Thyroid gland (tissue), 4 donors: ENCODE measurements around the gene PBXIP1. TPM values are rescaled to one million over a fixed set of nuclear protein-coding genes. Genes with fewer than 3 reads are reported as not detected.
A peak's percentile ranks its signal among the peaks of the same experiment; 100 is the strongest.

Experiments
- DNase-seq, 2 donors: peaks; one replicate each; pipeline ENCODE4 v3.0.0-alpha.2; 2019
- H3K27ac ChIP-seq, 3 donors: fragments of 200-600 bp; sonication (generic); 1 replicate in 2 of 3; 2 replicates in 1 of 3; pipeline ENCODE4 v1.5.1; 2016 to 2019; ENCODE audit warnings: mild to moderate bottlenecking in 1 of 3, moderate library complexity in 1 of 3
- H3K27me3 ChIP-seq: fragments of 200-600 bp; sonication (generic); one replicate; pipeline ENCODE4 v1.5.1; 2019
- H3K36me3 ChIP-seq, 2 donors: fragments of 200-600 bp; sonication (generic); one replicate each; pipeline ENCODE4 v1.5.1; 2016 to 2019
- H3K4me1 ChIP-seq, 2 donors: fragments of 200-600 bp; sonication (generic); one replicate each; pipeline ENCODE4 v1.5.1; 2017 to 2019
- H3K4me3 ChIP-seq, 3 donors: fragments of 200-600 bp; sonication (generic); replicated peaks in 1 of 3; 1 replicate in 2 of 3; 2 replicates in 1 of 3; pipeline ENCODE4 v1.5.1; 2016; ENCODE audit warnings: mild to moderate bottlenecking in 1 of 3
- H3K9me3 ChIP-seq: fragments of 200-600 bp; sonication (generic); one replicate; pipeline ENCODE4 v1.5.1; 2017
- POLR2A ChIP-seq, 2 donors: fragments of 450-650 bp; IDR thresholded peaks; one replicate each; pipeline ENCODE4 v1.6.1; 2017; ENCODE audit warnings: antibody characterized with exemption in 2 of 2, mild to moderate bottlenecking in 2 of 2, moderate library complexity in 1 of 2
- WGBS, 2 donors: methylation state at CpG; one replicate each; pipeline ENCODE4 v1.1.5; 2017; 5-methylcytosine and 5-hydroxymethylcytosine counted together
- intact Hi-C: fragments of 100-400 bp; cut with DNase I; formaldehyde crosslinking; loops from one replicate; pipeline ENCODE4 v1.15.1; 2023
- total RNA-seq, 4 donors: library from RNA; depleted of rRNA; stranded (reverse); fragments of >200 nt; gene quantifications; one replicate each; pipeline ENCODE4 v1.2.3, GENCODE V29; 2016
- TF ChIP-seq, protein P1 (sequence below), 6 experiments: fragments of 200-600 bp in 3 of 6; fragments of 450-650 bp in 3 of 6; sonication (generic) in 3 of 6; IDR thresholded peaks; one replicate each; pipeline ENCODE4 v1.5.1; 2016 to 2019; ENCODE audit warnings: antibody characterized with exemption in 6 of 6, mild to moderate bottlenecking in 2 of 6, inconsistent platforms in 1 of 6, moderate library complexity in 1 of 6

Gene PBXIP1
- total RNA-seq, 4 donors from 2014 or later = 139 to 205 (median 181) TPM

GRCh38 chr1:154974808-154975408 lies 19.0 kb upstream of the PBXIP1 start:
- intact Hi-C loops = loop anchor here (5.0 kb wide), 1 partner anchor 77 kb away; the partner anchor contains the start of gene ADAM15
- Histone ChIP-seq H3K27me3 (no peaks in the 10 kb centered on the region), H3K9me3 (no peaks in the 10 kb centered on the region), H3K4me1 (peaks cover 33 to 44% of the 10 kb centered on the region in 2 donors), H3K4me3 (peak overlapping the region; percentile 11 to 51 (median 16)), H3K27ac (peak overlapping the region; percentile 81 to 98 (median 95)), H3K36me3 (no peaks in the 10 kb centered on the region)
- peak in 1 of 2 donors; percentile 84 for TF ChIP-seq POLR2A (IDR thresholded peaks at IDR 0.05)
- TF ChIP-seq, protein P1, sequence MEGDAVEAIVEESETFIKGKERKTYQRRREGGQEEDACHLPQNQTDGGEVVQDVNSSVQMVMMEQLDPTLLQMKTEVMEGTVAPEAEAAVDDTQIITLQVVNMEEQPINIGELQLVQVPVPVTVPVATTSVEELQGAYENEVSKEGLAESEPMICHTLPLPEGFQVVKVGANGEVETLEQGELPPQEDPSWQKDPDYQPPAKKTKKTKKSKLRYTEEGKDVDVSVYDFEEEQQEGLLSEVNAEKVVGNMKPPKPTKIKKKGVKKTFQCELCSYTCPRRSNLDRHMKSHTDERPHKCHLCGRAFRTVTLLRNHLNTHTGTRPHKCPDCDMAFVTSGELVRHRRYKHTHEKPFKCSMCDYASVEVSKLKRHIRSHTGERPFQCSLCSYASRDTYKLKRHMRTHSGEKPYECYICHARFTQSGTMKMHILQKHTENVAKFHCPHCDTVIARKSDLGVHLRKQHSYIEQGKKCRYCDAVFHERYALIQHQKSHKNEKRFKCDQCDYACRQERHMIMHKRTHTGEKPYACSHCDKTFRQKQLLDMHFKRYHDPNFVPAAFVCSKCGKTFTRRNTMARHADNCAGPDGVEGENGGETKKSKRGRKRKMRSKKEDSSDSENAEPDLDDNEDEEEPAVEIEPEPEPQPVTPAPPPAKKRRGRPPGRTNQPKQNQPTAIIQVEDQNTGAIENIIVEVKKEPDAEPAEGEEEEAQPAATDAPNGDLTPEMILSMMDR (IDR thresholded peaks at IDR 0.05) = peak in 1 of 6 experiments; percentile 5
- 0 to 1% methylated on average over 30 of the region's 30 CpGs for WGBS, 2 donors
- peak; percentile 96 to 97 for DNase-seq

- intact Hi-C loops = loop anchor here (5.0 kb wide), 1 partner anchor 78 kb away; the partner anchor contains the start of gene ADAM15
- H3K27me3 ChIP-seq = no peaks in the 10 kb centered on the region
- H3K4me1 ChIP-seq = peaks cover 37 to 51% of the 10 kb centered on the region in 2 donors
- DNase-seq = peak; percentile 97 to 98
- no peaks in the 10 kb centered on the region for H3K36me3 ChIP-seq
- TF ChIP-seq, protein P1 (IDR thresholded peaks at IDR 0.05) = no peak
- TF ChIP-seq POLR2A (IDR thresholded peaks at IDR 0.05) = peak in 1 of 2 donors; percentile 55
- peak within 1 kb of the TSS; percentile 16 to 73 (median 51) for H3K4me3 ChIP-seq
- no peaks in the 10 kb centered on the region for H3K9me3 ChIP-seq
- 0 to 1% methylated on average over 39 to 47 of the region's 47 CpGs for WGBS, 2 donors
- peak within 1 kb of the TSS; percentile 95 to 99 (median 98) for H3K27ac ChIP-seq
Measured at GRCh38 chr1:154974102-154974807, 18.4 kb upstream of the PBXIP1 start, which contains the start of gene CKS1B. CKS1B (plus strand) TSS chr1:154974681; CDS start chr1:154974746, 65 bp downstream.

- Histone ChIP-seq H3K4me1 (peaks cover 37 to 58% of the 10 kb centered on the region in 2 donors), H3K9me3 (no peaks in the 10 kb centered on the region), H3K27me3 (no peaks in the 10 kb centered on the region), H3K4me3 (peak overlapping the region; percentile 2 to 73 (median 51)), H3K27ac (peak overlapping the region; percentile 95 to 99 (median 98)), H3K36me3 (no peaks in the 10 kb centered on the region)
- TF ChIP-seq, protein P1 (IDR thresholded peaks at IDR 0.05) = peak in 4 of 6 experiments; percentile 10 to 32 (median 24)
- peak in 1 of 2 donors; percentile 44 for TF ChIP-seq POLR2A (IDR thresholded peaks at IDR 0.05)
- DNase-seq = peak; percentile 97 to 98
- intact Hi-C loops = loop anchor here (5.0 kb wide), 1 partner anchor 79 kb away; the partner anchor contains the start of gene ADAM15
- WGBS, 2 donors = 3 to 5% methylated on average over 37 of the region's 37 CpGs
Measured at GRCh38 chr1:154973344-154974101, 17.6 kb upstream of the PBXIP1 start.

GRCh38 chr1:154972517-154973343 lies 16.8 kb upstream of the PBXIP1 start:
- Histone ChIP-seq H3K4me1 (peaks cover 37 to 60% of the 10 kb centered on the region in 2 donors), H3K9me3 (no peaks in the 10 kb centered on the region), H3K36me3 (peaks cover 3 to 5% of the 10 kb centered on the region in 2 donors), H3K27me3 (no peaks in the 10 kb centered on the region), H3K27ac (peak overlapping the region; percentile 95 to 99 (median 98)), H3K4me3 (peak overlapping the region in 1 of 3 donors; percentile 51)
- 34 to 35% methylated on average over 18 of the region's 18 CpGs for WGBS, 2 donors
- intact Hi-C loops = loop anchor here (5.0 kb wide), 1 partner anchor 80 kb away; the partner anchor contains the start of gene ADAM15
- TF ChIP-seq, protein P1 (IDR thresholded peaks at IDR 0.05) = no peak
- TF ChIP-seq POLR2A (IDR thresholded peaks at IDR 0.05) = no peak
- DNase-seq = peak; percentile 62 to 68
